Stimulated activated CD8-positive, alpha-beta memory T cell treated with anti-CD3 and anti-CD28 coated beads, Interleukin-7, amount 100 ng/mL, for 48 hours (primary cell): ENCODE data around the gene MYBPH.

Source experiments
- DNase-seq, 2 donors: peaks; one replicate each; pipeline ENCODE4 v3.0.0-alpha.2; 2020; ENCODE audit warnings: low read depth in 1 of 2; ENCODE audit errors: extremely low read depth in 1 of 2

Gene MYBPH

GRCh38 chr1:203131548-203132200, 44.0 kb downstream of the MYBPH start:
- DNase-seq, result no peak

- no peak for DNase-seq
Observed at GRCh38 chr1:203130358-203130985, 45.2 kb downstream of the MYBPH start.

DNA sequence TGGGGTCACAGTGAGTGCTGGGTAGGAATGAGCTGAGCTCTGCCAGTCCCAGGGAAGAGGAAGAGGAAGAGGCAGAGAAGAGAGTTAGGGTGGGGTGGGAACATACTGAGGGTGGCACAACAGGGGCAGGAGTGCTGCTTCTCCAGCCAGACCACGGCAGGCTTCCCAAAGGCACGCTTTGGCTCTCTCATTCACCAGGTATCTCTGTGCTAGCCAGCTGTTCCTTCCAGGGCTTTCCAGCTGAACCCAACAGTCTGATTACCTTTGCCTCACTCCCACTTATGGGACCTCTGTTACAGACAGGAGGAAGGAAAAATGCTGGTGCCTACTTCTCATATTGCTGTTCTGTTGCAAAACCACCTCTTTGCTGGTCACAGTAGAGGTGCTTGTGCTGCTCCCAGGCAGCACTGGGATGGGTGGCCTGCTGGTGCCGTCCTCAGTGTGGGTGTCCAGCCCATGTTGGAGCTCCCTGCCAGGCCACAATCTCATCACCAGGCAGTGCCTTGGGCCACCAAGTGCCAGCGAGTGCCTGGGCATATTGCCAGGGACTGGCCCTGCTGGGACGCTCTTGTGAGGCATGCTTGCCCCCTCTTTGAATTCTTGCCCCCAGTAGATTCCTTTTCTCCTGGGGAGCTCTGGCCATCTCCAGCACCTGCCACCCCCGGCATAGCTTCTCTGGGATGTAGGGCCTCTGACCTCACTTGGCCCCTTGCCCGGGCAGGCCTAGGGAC, 46.0 kb downstream of the MYBPH start:
- DNase-seq, result no peak

GRCh38 chr1:203128716-203129500, 46.7 kb downstream of the MYBPH start:
- DNase-seq, result no peak

GRCh38 chr1:203128431-203128715, 47.3 kb downstream of the MYBPH start:
- no peak for DNase-seq

GRCh38 chr1:203127666-203128430, 47.8 kb downstream of the MYBPH start, which contains the start of gene ADORA1:
TSS of gene ADORA1 (plus strand) at chr1:203127726. CDS start at chr1:203128842, 1,116 bp downstream.
- DNase-seq, result no peak

DNA sequence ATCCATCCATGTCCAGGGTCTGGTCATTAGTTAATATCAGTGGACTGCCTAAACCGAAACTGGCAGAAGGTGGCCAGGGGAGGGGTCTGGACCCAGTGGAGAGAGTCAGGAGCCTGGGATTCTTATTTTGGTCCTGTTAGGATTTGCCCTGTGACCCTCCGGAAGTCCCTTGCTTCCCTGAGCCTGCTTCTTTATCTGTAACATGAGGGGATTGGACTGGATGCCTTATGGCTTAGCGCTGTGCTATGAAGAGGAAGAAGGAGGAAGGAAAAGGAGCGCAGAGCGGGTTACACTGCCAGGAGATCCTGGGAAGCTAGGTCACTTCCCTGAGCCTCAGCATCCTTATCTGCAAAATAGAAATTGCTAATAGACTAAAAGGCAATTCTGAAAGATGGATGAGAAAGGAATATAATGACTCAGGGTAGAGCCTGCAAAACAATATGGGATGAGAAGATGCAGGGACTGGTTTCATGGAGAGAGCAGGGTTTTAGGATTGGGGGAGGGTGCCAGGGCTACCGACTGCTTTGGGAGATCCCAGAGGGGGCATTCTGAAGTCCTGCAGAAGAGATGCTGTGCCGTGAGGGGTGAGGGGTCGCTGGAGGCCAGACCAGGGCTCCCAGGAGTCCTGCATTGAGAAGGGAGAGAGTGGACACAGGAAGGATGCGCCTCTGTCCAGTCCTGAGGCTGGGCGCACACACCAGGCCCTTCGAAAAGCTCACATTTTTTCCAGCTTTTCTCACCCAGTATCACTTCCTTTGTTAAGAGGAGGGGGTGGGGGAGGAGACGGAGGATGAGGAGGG, 48.6 kb downstream of the MYBPH start:
- no peak for DNase-seq

- no peak for DNase-seq
Observed at GRCh38 chr1:203126151-203126865, 49.3 kb downstream of the MYBPH start.

GRCh38 chr1:203124546-203125317, 50.9 kb downstream of the MYBPH start:
- no peak for DNase-seq

- DNase-seq, result no peak
Observed at GRCh38 chr1:203124011-203124410, 51.6 kb downstream of the MYBPH start.

- no peak for DNase-seq
Observed at GRCh38 chr1:203122159-203122558, 53.5 kb downstream of the MYBPH start.

DNA sequence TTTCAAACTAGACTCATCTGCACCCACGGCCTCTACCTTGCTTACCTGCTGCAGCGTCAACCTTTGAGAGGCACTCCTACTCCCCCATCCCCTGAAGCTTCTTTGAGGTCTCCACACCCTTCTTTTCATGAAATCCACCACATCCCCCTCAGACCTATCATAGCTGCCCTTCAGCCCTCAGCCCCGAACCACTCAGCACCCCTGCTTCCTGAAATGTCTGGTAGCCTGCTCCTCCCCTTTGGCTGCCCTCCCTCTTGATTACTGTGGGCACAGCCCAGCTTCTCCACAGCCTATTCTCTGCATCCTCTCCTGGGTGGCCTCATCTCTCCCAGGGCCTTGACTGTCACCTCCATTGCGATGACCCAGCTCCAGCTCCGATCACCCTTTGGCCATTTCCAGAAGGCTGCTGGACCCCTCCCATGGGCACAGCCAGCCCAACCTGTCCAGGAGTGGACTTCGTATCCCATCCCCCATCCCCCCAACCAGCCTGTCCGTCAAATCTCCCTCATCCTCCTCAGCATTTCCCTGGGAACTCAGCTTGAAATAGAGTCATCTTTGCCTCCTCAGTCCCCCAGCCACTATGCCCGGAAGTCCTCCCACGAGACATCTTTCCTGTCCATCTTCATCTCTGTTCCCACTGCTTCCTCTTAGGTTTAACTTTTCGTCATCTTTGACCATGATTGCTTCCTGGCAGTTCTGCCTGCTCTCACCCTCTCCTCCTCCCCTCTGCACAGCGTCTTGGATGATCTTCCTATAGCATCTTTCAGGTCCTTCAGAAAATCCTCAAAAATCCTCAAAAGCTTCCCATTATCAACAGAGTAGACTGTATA, 54.2 kb downstream of the MYBPH start:
- DNase-seq, result no peak

DNA sequence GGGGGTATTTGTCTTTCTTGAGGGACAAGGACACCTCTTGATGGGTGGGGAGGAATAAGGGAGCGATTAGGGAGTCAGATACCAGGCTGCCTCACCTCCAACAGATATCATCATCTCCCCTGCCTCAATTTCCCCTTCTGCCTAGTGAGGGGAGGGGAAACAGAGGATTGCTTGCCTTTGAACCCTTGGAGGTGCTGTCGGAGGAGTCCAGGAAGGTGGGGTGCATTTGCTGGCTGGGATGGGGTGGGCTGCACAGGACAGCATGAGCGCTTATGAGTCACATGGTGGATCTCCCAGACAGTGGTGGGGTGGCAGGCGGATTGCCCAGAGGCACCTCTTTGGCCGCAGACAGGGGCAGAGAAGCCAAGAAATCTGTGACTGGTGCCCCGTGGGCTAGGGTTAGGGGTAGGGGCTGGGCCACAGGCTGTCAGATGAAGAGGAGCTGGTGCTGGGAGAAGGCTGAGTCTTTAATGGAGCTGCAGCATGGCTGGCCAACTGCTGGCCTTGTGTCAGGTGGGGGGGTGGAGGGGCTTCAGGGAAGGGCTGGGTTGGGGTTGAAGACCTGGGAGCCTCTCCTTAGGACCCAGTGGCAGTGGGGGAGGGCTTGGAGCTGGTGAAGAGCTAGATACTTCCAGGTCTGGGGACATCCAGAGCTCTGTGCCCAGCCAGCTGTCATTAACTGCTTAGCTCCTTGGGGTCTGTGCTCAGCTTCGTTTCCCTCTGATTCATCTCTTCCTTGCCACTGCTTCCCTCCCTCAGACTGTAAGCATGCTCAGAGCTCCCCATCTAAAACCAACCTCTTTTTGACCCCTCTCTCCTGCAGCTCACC, 55.1 kb downstream of the MYBPH start:
- DNase-seq, result no peak
